HEK293T (cell line): ENCODE results near the gene KIRREL3.

ENCODE experiments used
- ELF4 ChIP-seq: fragments of 450-650 bp; IDR thresholded peaks from 2 replicates; pipeline ENCODE4 v1.6.1; 2017; ENCODE audit warnings: antibody characterized with exemption
- FOXA1 ChIP-seq: fragments of 450-650 bp; IDR thresholded peaks from 2 replicates; pipeline ENCODE4 v1.6.1; 2016; ENCODE audit warnings: mild to moderate bottlenecking
- FOXK2 ChIP-seq: fragments of 450-650 bp; IDR thresholded peaks from 2 replicates; pipeline ENCODE4 v1.6.1; 2016; ENCODE audit warnings: mild to moderate bottlenecking
- FOXM1 ChIP-seq: fragments of 450-650 bp; IDR thresholded peaks from 2 replicates; pipeline ENCODE4 v1.6.1; 2017; ENCODE audit warnings: mild to moderate bottlenecking, borderline replicate concordance
- L3MBTL2 ChIP-seq: fragments of 450-650 bp; conservative IDR thresholded peaks from 2 replicates; pipeline ENCODE4 v1.6.1; 2016; ENCODE audit warnings: mild to moderate bottlenecking
- LEF1 ChIP-seq: fragments of 450-650 bp; IDR thresholded peaks from 2 replicates; pipeline ENCODE4 v1.6.1; 2017; ENCODE audit warnings: mild to moderate bottlenecking, borderline replicate concordance

DNA sequence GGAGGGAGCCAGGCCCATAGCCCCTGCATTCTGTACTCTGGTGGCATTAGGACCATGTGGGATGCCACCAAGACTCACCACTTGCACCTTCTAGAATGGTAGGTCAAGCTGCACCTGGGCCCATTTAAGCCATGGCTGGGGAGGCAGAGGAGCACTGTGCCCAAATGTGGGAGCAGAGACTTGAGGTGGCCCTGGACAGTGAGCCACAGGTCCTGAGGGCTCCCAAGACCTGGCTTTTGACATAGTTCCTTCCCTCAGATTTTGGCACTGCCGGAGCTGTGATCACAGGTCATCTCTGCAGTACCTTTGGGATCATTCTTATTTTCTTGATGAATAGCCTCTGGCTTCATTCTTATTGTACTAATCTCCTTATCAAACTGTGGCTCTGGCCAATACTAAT lies 601.8 kb downstream of the KIRREL3 start:
- TF ChIP-seq FOXM1 (no peak), L3MBTL2 (no peak), LEF1 (no peak), FOXA1 (no peak), FOXK2 (no peak), ELF4 (no peak)
